NCI-H2107 treated with DMSO at 0.1 percent for 48 hours (cell line): ENCODE data around the gene CIRBP.

Source experiments
- DNase-seq: peaks from one replicate; lab custom pipeline; 2025; ENCODE audit not compliant: unreplicated experiment; lab: John Stamatoyannopoulos, UW

The CIRBP gene

DNA sequence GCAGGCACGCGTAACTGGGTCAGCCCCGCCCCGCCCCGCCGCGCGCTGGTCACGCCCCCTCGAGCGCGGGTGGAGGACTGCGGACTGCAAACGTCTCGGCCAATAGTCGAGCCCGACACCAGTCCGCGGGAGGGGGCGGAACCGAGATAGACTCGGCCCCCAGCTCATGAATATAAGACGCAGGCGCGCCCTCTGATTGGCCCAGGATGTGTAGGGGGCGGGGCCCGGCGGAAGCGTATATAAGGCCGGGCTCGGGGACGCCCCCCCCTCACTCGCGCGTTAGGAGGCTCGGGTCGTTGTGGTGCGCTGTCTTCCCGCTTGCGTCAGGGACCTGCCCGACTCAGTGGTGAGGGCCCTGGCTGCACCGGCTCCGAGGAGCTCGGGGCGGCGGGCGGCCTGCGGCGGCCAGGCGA lies at the start of gene CIRBP:
CIRBP (plus strand) TSS at position 268 of the 413 bp plus-strand sequence. CDS start 1,602 bp downstream, outside the sequence.
- peak; percentile 88 for DNase-seq

DNA sequence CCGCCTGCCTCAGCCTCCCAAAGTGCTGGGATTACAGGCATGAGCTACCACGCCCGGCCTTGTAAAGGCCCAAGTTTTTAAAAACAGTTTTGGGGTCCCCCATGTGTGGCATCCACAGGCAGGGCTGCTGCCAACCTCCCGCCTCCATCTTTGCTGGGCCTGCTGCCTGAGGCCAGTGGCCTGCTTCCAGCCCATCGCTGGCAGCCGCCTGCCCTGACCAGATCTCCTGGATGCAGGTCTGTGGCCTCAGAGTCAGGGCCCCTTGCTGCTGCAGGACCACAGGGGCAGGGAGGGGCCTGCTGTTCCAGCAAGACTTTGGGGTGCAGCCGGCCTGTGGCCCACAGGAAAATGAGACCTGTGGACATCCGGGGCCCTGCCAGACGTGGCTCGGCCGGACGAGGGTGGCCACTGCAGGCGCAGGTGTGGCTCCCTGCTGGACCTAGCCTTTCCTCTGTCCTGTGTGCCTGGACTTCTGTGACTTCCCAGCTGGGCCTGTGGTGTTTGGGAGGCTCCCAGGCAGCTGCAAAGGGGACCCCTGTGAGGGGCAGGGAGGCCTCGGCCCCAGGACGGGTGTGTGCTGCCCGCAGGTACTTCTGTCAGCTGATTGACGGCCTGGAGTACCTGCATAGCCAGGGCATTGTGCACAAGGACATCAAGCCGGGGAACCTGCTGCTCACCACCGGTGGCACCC lies 49.2 kb upstream of the CIRBP start:
- no peak for DNase-seq

DNA sequence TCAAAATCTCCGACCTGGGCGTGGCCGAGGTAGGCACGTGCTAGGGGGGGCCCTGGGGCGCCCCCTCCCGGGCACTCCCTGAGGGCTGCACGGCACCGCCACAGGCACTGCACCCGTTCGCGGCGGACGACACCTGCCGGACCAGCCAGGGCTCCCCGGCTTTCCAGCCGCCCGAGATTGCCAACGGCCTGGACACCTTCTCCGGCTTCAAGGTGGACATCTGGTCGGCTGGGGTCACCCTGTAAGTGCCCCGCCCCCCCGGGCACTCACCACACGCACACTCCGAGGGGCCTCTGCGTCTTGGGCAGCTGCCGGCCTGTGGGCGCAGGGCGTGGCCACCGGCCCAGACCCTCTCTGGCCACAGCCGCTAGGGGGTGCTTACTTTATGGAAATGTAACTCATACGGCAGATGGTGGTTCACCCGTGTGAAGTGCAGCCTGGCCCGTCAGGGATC lies 48.6 kb upstream of the CIRBP start:
- DNase-seq: no peak

DNA sequence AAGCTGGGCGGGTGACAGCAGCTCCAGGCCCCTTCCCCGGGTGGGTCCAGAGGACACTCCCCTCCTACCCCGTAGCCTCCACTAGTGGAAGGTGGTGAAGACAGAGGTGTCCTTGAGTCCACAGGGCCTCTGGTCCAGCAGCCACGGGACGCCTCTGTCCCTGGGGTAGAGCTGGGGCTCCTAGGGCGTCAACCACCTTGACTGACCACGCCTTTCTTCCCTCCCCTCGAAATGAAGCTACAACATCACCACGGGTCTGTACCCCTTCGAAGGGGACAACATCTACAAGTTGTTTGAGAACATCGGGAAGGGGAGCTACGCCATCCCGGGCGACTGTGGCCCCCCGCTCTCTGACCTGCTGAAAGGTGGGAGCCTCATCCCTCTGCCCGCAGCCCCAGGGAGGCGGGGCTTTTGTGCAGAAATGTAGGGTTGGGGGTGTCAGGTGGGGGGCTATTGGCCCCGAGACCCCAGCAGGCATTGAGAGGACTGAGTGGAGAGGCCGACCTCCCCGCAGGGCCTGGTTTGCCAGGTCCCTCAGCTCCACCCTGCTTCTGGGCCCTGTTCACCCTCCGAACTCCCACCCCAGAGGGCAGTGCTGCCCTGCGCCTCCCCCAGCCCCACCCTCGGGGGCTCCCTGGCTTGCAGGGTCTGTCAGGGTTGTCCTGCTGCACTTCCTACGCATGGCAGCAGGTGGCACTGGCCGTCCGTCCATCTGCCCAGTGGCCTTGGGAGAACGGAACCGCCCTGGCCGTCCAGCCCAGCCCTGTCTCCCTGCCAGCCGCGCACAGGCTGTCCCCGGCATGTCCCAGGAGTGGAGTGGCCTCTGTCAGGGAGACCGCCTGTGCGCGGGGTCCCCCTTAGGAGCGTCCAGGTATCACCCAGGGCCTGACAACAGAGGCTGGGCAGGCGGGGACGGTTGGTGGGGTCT lies 47.9 kb upstream of the CIRBP start:
- no peak for DNase-seq

DNA sequence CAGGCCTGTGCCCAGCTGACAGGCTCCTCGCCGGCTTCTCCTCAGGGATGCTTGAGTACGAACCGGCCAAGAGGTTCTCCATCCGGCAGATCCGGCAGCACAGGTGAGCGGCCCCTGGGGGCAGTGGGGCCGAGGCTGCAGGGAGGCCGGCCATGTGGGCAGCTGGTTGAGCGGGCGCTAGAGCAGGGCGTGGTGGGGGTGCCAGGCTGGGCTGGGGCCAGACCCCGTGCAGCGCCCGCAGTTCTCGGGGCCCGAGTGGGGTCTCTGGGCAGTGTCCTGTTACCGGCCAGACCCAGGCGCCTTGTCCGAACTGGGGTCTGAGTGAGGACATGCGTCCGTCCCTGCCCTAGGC lies 47.3 kb upstream of the CIRBP start:
- DNase-seq: no peak

DNA sequence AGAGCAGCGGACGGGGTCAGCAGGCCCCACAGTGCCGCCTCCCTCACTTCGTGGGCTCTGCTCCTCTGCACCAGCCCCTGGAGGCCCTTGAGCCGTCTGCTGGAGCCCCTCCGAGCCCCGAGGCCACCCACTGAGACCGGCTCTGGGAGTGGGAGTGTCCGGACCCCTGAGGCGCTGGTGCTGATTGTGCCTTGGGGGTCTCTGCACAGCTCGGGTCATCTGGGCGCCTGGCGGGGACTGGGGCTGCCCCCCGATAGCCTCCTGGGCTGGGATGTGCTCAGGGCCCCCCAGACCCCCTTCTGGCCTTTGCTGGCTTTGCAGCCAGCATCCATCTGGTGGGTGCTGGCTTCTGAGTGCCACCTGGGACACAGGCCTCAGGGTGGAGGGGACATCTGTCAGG lies 46.7 kb upstream of the CIRBP start:
- no peak for DNase-seq

DNA sequence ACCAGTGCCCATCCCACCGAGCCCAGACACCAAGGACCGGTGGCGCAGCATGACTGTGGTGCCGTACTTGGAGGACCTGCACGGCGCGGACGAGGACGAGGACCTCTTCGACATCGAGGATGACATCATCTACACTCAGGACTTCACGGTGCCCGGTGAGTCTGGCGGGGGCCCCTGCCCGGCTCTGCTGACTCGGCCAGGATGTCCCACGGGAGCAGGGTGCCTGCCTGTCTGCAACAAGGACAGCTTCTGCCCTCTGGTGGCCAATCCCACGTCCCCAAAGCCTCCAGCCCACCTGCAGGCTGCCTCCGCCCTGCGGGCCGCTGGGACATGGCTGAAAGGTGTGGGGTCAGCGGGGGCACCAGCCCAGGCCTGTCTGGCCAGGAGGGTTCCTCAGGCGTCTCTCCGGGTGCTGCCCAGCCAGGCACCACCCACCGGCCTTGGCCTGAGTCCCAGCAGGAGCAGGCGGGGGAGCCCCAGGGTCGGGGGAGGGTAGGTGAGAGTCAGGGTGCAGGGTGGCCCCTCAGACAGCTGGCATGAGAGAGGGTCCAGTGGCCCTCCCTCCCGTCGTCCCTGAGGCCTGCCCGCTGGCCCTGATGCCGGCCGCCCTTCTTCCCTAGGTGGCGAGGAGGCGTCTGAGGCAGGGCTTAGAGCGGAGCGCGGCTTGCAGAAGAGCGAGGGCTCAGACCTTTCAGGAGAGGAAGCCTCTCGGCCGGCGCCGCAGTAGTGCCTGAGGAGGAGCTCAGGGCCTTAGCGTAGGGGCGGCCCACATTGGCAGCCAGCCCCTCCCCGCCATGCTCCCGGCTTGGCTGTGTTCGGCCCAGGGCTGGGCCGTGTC lies 45.9 kb upstream of the CIRBP start:
- no peak for DNase-seq

DNA sequence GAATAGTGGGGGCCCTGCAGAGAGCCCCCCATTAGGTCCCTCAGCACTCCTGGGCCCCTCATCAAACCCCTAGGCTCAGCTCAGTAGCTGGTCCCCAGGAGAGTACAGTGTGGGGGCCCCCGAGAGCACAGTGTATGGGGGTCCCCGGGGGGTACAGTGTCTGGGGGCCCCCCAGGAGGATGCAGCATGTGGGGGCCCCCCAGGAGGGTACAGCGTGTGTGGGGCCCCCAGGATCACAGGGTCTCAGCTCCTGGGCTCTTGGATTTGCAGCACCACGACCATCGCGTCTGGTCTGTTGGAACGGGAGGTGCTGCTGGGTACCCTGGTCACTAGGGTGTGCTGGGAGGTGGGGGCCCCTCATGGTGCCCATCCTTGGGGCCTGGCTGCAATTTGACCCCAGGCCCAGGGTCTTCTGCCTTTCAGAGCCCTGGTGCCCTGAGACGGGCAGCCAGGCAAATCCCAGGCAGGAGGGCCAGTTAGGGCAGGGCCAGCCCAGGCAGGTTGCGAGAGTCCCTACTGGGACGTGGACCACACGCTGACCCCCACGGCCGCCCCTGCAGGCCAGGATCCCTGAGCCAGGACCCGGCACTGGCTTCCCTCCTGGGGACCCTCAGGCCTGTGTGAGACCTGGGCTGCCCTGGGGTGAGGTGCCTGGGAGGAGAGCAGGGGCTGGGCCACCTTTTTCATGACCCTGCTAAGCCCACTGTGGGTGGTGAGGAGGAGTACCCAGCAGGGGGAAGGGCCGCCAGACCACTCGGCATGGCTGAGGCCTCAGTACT lies 44.9 kb upstream of the CIRBP start:
- no peak for DNase-seq

DNA sequence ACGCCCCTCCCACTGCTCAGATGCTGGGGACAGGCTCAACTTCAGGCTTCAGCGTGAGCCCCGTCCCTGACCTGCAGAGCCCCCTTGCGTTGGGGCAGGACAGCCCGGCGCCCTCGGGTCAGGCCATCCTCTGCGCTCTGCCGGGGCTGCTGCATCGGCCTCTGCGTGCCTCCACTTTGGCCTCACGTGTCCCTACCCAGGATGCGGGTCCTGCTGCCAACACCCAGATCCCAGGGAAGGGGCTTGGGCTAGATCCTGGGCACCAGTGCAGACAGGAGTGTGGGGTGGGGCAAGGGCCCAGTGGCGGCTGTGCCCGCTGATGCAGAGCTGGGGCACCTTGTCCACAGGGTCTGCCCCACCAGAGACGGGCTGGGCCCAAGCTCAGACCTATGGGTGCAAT lies 44.3 kb upstream of the CIRBP start:
- DNase-seq: no peak

DNA sequence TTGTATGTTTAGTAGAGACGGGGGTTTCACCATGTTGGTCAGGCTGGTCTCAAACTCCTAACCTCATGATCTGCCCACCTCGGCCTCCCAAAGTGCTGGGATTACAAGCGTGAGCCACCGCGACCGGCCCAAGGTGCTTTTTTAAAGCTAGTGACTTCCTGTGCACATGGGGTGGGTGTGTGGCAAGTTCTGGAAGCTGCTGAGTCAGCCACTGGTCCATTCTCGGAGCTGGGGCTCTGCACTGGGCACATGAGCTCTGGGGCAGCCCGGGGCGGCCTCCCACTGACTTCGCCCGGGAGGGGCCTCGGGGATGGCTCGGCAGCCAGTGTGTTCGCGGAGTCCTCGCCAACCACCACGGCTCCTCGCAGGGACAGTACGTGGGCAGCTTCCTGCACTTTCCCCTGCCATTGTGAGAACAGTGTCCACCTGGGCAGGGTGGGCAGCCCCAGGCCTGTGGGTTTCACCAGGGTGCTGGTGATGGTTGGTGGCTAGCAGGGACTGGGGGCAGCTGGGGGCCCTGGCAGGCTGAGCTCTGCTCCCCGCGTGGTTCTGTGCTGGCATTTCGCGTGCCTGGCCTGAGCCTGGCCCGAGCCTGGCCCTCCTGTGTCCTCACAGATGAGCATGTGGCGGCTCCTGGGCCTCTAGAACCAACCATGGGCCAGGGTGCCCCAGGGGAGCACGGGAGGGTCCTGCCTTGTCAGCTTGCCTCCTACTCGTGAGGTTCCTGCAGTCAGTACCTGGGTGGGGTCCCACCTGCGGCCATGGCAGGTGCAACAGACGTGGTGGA lies 43.5 kb upstream of the CIRBP start:
- no peak for DNase-seq

DNA sequence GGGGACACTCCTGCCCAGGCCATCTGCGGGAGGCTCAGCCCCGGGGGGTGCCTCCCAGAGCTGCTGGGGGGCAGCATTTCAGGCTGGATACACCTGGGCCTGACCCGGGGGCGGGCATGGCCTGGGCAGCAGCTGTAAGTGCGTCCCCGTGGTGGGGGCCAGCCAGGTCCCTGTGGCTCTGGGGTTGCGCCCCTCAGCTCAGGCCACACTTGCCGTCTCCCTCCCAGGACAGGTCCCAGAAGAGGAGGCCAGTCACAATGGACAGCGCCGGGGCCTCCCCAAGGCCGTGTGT lies 43.0 kb upstream of the CIRBP start:
- DNase-seq: no peak

DNA sequence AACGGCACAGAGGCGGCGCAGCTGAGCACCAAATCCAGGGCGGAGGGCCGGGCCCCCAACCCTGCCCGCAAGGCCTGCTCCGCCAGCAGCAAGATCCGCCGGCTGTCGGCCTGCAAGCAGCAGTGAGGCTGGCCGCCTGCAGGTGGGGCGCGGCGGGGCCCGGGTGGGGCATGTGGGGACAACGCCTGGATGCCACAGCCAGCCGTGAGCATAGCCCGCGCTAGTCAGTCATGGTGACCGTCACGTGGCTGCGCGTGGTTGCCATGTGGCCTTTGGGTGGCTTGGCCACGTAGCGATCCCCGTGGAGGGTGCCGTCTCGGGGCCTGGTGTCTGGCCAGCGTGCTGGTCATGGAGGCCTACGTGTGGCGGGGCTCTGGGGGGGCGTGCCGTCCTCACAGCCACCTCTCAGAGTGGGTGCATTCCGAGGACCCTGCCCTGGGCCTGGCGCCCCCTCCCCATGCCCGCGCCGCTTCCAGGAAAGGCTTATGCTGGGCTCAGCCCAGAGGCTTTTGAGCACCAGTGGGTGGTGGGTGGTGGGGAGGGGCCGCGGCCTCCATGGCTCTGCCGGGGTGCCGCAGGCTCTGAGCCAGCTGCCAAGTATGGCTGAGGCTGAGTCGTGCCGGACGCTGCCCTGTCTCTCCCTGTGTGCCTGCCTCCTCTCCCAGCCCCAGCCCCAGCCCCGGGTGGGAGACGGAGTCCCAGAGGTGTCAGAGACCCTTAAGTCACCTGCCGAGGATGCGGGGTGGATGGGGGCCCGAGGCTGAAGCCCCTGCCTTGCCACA lies 42.4 kb upstream of the CIRBP start:
- no peak for DNase-seq

DNA sequence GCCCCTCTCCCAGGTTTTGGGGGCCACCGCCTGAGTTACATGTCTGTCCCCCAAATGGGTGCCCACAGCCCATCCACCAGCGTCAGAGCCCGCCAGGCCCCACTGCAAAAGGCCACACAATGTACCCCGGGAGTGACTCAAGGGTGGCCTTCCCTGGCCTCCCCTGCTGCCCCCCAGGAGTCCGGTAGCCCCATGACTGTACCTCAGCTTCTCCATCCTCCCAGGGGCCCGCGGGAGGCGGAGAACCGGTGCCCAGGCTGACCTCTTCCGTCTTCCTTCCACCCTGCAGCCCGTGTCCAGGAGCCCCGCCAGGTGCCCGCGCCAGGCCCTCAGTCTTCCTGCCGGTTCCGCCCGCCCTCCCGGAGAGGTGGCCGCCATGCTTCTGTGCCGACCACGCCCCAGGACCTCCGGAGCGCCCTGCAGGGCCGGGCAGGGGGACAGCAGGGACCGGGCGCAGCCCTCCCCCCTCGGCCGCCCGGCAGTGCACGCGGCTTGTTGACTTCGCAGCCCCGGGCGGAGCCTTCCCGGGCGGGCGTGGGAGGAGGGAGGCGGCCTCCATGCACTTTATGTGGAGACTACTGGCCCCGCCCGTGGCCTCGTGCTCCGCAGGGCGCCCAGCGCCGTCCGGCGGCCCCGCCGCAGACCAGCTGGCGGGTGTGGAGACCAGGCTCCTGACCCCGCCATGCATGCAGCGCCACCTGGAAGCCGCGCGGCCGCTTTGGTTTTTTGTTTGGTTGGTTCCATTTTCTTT lies 41.7 kb upstream of the CIRBP start:
- DNase-seq: no peak

DNA sequence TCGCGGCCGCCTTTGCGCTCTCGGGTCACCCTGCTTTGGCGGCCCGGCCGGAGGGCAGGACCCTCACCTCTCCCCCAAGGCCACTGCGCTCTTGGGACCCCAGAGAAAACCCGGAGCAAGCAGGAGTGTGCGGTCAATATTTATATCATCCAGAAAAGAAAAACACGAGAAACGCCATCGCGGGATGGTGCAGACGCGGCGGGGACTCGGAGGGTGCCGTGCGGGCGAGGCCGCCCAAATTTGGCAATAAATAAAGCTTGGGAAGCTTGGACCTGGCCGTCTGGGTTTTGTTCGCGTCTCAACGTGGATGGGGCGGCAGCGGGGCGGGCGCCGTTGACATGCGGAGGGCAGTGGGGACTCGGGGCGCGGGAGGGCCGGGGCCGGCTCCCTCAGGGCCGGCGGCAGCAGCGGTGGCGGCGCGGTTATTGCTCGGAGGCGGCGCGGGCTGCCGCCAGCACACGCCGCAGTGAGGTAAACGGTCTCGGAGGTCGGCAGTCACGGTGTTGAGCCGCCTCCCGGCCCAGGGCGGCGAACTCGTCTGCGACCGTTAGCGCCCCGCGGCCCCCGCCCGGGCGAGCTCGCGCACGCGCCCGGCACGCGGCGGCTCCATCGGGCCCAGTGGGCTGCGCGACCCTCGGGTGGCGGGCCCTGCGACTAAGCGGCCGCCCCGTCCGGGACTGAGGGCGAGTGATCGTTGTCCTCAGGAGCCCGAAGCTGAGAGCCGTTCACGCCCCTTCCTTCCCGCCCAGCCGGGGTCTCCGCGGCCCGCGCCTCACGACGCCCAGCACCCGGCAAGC lies 40.8 kb upstream of the CIRBP start:
- DNase-seq: no peak

DNA sequence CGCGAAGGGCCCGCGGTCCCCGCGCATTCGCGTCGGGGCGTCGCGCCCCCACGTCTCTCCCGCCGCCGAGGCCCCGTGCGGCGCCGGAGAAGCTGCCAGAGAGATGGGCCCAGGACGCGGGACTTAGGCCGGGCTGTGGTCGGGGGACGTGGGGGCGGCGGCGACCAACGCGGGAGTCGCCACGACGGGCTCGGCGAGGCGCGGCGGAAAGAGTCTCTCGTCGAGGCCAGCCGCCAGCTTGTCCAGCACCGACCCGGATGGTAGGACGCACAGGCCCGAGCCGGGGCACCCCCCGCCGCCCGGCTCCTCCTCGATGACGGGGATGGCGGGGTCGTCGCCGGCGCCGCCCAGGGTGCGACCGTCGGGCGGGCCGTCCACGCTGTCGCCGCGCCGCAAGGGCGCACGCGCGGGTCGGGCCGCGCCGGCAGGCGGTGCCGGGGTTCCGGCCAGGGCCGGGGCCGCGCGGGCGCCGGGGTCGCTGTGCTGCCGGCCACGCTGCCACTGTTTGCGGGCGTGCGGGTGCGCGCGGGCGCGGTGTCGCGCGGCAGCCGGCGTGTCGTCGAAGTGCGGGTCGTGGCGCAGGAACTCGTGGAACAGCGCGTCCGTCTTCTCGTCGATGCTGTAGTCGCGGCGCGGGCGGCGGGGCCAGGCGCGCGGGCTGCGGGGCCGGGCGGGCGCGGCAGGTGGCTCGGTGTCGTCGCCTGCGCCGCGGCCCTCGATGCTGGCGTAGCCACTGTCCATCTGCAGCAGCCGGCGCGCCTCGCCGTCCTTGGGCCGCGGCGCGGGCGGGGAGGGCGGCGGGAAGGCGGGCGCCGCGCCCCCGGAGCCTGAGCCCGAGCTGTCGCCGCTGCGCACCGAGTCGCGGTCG lies 39.8 kb upstream of the CIRBP start:
- DNase-seq: no peak

DNA sequence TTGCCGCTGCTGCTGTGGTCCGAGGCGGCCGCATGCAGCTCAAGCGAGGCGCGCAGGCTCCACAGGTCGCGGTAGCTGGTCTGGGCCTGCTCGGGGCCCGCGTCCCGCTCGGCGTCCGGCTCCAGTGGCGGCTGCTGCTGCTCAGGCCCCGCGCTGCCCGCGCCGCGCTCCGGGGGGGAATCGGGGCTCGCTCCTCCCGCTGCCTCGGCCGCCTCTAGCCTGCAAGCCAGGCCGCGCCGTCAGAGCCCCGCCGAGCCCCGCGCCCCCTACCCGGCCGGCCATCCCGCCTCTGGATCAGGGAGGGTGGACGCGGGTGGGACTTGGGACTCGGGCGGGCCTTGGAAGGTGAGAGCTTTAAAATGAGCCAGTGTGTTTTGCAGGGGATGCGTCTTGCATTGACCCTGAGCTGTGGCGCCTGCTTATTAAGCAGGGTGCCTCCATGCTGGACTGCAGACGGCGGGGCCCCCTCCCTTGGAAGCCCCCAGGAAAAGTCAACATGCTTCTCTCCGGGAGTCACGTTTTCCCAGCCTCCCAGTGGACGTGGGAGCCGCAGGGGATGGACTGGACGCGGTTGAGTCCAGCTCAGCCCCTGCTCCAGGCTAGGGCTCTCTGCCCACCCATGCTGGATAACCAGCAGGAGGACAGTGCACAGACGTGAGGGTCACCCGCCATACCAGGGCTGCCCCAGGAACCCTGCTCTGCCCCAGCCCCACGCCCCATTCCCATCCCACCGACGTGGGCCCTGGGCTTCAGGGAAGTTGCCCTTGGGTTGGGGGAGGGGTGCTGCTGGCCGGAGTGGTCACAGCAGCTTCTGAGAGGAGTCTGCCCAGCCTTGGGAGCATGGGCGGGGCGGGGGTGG lies 39.0 kb upstream of the CIRBP start:
- no peak for DNase-seq
